Spleen (tissue), 11 donors: Measurements from ENCODE around the gene PIGC. TPM values are rescaled to one million over a fixed set of nuclear protein-coding genes. Genes with fewer than 3 reads are reported as not detected.

ENCODE experiments used
- DNase-seq: peaks from one replicate; pipeline ENCODE4 v3.0.0-alpha.2; 2020
- H3K27ac ChIP-seq, 8 donors: fragments of 200-600 bp; sonication (generic) in 7 of 8; 1 replicate in 4 of 8; 2 replicates in 4 of 8; pipeline versions ENCODE4 v1.5.0 to v1.8.0; 2016 to 2021; ENCODE audit warnings: inconsistent platforms in 4 of 8, mild to moderate bottlenecking in 4 of 8, moderate library complexity in 1 of 8
- H3K27me3 ChIP-seq, 7 donors: fragments of 200-600 bp; sonication (generic) in 6 of 7; replicated peaks in 1 of 7; 1 replicate in 4 of 7; 2 replicates in 3 of 7; pipeline versions ENCODE4 v1.5.0 to v1.8.0; 2016 to 2021; ENCODE audit warnings: inconsistent platforms in 3 of 7, mild to moderate bottlenecking in 1 of 7
- H3K36me3 ChIP-seq, 6 donors: fragments of 200-600 bp; sonication (generic) in 5 of 6; 1 replicate in 4 of 6; 2 replicates in 2 of 6; pipeline versions ENCODE4 v1.5.0 to v1.8.0; 2016 to 2021; ENCODE audit warnings: inconsistent platforms in 2 of 6
- H3K4me1 ChIP-seq, 6 donors: fragments of 200-600 bp; sonication (generic) in 5 of 6; 1 replicate in 3 of 6; 2 replicates in 3 of 6; pipeline versions ENCODE4 v1.5.0 to v1.8.0; 2016 to 2021; ENCODE audit warnings: inconsistent platforms in 3 of 6
- H3K4me3 ChIP-seq, 8 donors: fragments of 200-600 bp; sonication (generic) in 7 of 8; 1 replicate in 4 of 8; 2 replicates in 4 of 8; pipeline versions ENCODE4 v1.5.0 to v1.8.0; 2016 to 2021; ENCODE audit warnings: inconsistent platforms in 4 of 8, mild to moderate bottlenecking in 4 of 8, moderate library complexity in 2 of 8
- H3K9me3 ChIP-seq, 8 donors: fragments of 200-600 bp; sonication (generic) in 7 of 8; 1 replicate in 4 of 8; 2 replicates in 4 of 8; pipeline versions ENCODE4 v1.5.0 to v1.8.0; 2016 to 2021; ENCODE audit warnings: inconsistent platforms in 4 of 8
- POLR2A ChIP-seq, 3 donors: fragments of 450-650 bp; IDR thresholded peaks; one replicate each; pipeline ENCODE4 v1.5.1; 2017; ENCODE audit warnings: antibody characterized with exemption in 3 of 3, mild to moderate bottlenecking in 1 of 3
- POLR2AphosphoS5 ChIP-seq, 3 donors: sonication (generic); formaldehyde crosslinking; IDR thresholded peaks; one replicate each; pipeline ENCODE4 v1.5.1; 2017; ENCODE audit warnings: antibody characterized with exemption in 3 of 3
- WGBS, 5 donors: extraction: QIAGEN DNeasy Blood & Tissue Kit in 3 of 5; methylation state at CpG; one replicate each; pipeline versions ENCODE4 v1.1.5 to v1.1.7; 2013 to 2018; 5-methylcytosine and 5-hydroxymethylcytosine counted together
- intact Hi-C: fragments of 100-400 bp; cut with DNase I; formaldehyde crosslinking; loops from one replicate; pipeline ENCODE4 v1.15.0; 2023; ENCODE audit warnings: low total_unique reads
- polyA plus RNA-seq, 3 donors: library from polyadenylated mRNA; stranded (reverse); fragments of 200-250 nt; gene quantifications; one replicate each; pipeline ENCODE4 v1.2.1, GENCODE V29; 2013
- total RNA-seq, 7 donors: library from RNA; depleted of rRNA in 3 of 7; stranded (reverse); fragments of >200 nt in 3 of 7; fragmentation: NEBNext Ultra II Directional in 4 of 7; extraction: Animal tissue kit (Norgen Biotek cat#: 25700) in 4 of 7; gene quantifications; one replicate each; pipeline versions ENCODE4 v1.1.0 to v1.2.1, GENCODE V29; 2016 to 2021
- TF ChIP-seq, protein P1 (sequence below), 11 experiments: fragments of 200-600 bp in 7 of 11; fragments of 450-650 bp in 4 of 11; sonication (generic) in 4 of 11; IDR thresholded peaks in 8 of 11; conservative IDR thresholded peaks in 3 of 11; 1 replicate in 7 of 11; 2 replicates in 4 of 11; pipeline versions ENCODE4 v1.4.0 to v1.8.0; 2016 to 2021; ENCODE audit warnings: antibody characterized with exemption in 11 of 11, inconsistent platforms in 4 of 11, mild to moderate bottlenecking in 1 of 11
- donor health status: healthy with polysubstance abuse.
- donor health status: DM: no; HTN: no; CAD: no; lungs with moderate emphysema.
- donor health status: DM: no; HTN: no; CAD: no.
- donor health status: Bipolar disorder and iron deficiency.
- donor health status: healthy.
- donor health status: DM: no; HTN: no; CAD: no.
- donor health status: DM: yes; HTN: yes; CAD: no.

The PIGC gene
- total and polyA plus RNA-seq, 10 donors: 20.1 to 28.0 (median 23.9) TPM

DNA sequence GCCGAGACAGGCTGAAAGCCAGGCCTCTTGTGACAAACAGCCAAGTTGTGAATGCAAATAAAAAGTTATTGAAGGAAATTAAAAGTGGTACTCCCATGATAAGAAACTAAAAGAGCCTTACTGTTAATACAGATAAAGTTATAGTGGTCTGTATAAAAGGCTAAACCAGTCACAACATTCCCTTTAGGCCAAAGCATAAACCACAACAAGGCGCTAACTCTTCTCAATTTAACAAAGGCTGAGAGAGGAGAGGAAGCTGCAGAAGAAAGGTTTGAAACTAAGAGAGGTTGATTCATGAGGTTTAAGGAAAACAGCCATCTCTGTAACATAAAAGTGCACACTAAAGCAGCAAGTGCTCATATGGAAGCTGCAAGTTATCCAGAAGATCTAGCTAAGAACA, 12.7 kb downstream of the PIGC start:
- Histone ChIP-seq H3K4me3 (no peak overlapping the region), H3K27me3 (no peaks in the 10 kb centered on the region), H3K36me3 (peaks cover 0 to 9% (median 0%) of the 10 kb centered on the region in 6 donors), H3K27ac (peak overlapping the region in 1 of 8 donors; percentile 2), H3K9me3 (peaks cover 0 to 4% (median 0%) of the 10 kb centered on the region in 8 donors), H3K4me1 (peaks cover 0 to 34% (median 10%) of the 10 kb centered on the region in 6 donors)
- TF ChIP-seq, protein P1, sequence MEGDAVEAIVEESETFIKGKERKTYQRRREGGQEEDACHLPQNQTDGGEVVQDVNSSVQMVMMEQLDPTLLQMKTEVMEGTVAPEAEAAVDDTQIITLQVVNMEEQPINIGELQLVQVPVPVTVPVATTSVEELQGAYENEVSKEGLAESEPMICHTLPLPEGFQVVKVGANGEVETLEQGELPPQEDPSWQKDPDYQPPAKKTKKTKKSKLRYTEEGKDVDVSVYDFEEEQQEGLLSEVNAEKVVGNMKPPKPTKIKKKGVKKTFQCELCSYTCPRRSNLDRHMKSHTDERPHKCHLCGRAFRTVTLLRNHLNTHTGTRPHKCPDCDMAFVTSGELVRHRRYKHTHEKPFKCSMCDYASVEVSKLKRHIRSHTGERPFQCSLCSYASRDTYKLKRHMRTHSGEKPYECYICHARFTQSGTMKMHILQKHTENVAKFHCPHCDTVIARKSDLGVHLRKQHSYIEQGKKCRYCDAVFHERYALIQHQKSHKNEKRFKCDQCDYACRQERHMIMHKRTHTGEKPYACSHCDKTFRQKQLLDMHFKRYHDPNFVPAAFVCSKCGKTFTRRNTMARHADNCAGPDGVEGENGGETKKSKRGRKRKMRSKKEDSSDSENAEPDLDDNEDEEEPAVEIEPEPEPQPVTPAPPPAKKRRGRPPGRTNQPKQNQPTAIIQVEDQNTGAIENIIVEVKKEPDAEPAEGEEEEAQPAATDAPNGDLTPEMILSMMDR (IDR thresholded peaks at IDR 0.05 in 8 of 11, conservative IDR thresholded peaks at IDR 0.05 in 3 of 11): no peak
- TF ChIP-seq POLR2A (IDR thresholded peaks at IDR 0.05): no peak
- TF ChIP-seq POLR2AphosphoS5 (IDR thresholded peaks at IDR 0.05): no peak
- DNase-seq: no peak
- 73 to 79% (median 76%) methylated on average over 2 of the region's 2 CpGs for WGBS, 5 donors
- intact Hi-C loops: no loop called here

DNA sequence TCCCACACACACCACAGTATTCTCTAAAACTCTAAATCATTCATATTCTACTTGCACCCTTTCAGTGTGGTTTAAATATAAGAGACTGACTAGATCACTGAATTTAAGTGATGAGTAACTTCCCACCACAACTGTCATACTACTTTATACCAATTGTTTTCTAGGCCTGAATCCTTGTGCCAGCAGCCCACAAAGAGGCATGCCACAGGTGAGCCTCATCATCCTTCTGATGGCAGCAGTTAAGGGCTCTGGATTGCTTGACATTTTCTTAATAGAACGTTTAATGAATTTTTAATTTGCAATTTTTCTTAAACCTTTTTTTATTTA, 13.8 kb downstream of the PIGC start:
- 74 to 92% (median 90%) methylated on average over 1 of the region's 1 CpG for WGBS, 5 donors
- DNase-seq: no peak
- intact Hi-C loops: no loop called here
- H3K9me3 ChIP-seq: no peaks in the 10 kb centered on the region
- H3K4me1 ChIP-seq: peaks cover 0 to 34% (median 10%) of the 10 kb centered on the region in 6 donors
- TF ChIP-seq, protein P1 (IDR thresholded peaks at IDR 0.05 in 8 of 11, conservative IDR thresholded peaks at IDR 0.05 in 3 of 11): no peak
- TF ChIP-seq POLR2AphosphoS5 (IDR thresholded peaks at IDR 0.05) (no peak), POLR2A (IDR thresholded peaks at IDR 0.05) (no peak)
- no peak overlapping the region for H3K4me3 ChIP-seq
- no peak overlapping the region for H3K27ac ChIP-seq
- H3K27me3 ChIP-seq: no peaks in the 10 kb centered on the region
- H3K36me3 ChIP-seq: peaks cover 0 to 9% (median 0%) of the 10 kb centered on the region in 6 donors

DNA sequence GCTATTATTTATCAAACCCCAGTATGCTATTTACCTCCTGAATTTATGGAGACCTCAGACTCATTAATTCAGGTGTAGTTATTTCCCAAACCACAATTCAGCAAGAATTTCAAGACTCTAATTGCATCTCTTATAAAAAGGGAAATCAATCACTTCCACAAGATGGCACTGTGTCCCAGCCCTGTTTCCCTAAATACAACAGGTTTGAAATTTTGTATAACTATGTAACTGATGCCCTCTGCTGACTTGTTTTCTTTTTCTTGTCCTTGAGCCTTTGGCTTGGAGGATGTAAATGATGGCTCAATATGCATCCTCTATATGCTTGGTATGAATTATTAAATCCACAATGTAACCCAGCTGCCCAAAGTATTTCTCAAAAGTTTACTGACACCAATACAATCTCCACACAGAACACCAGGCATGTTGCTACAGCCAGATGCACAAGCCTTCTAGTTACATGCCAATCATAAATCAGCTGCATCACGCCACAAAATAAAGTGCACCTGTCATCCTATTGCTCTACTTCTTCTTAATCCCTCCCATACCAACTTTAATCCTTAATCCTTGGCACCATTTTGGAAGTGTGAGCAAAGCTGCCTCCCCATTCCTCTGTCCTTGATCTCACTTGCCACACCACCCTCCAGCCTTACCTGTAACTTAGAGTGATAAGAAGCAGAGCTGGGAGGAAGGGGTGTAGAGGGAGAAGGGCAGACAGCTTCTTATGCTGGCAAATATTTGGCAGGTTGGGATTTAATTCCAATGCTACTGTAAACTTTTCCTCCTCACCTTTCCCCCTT, 14.3 kb downstream of the PIGC start:
- H3K27ac ChIP-seq: no peak overlapping the region
- no peaks in the 10 kb centered on the region for H3K27me3 ChIP-seq
- no peak for DNase-seq
- TF ChIP-seq, protein P1 (IDR thresholded peaks at IDR 0.05 in 8 of 11, conservative IDR thresholded peaks at IDR 0.05 in 3 of 11): peak in 9 of 11 experiments; percentile 35 to 73 (median 61)
- TF ChIP-seq POLR2A (IDR thresholded peaks at IDR 0.05): no peak
- no peak overlapping the region for H3K4me3 ChIP-seq
- peaks cover 0 to 9% (median 0%) of the 10 kb centered on the region in 6 donors for H3K36me3 ChIP-seq
- WGBS, 5 donors: 87 to 100% (median 92%) methylated on average over 1 of the region's 1 CpG
- H3K4me1 ChIP-seq: peaks cover 0 to 34% (median 10%) of the 10 kb centered on the region in 6 donors
- H3K9me3 ChIP-seq: no peaks in the 10 kb centered on the region
- intact Hi-C loops: no loop called here

DNA sequence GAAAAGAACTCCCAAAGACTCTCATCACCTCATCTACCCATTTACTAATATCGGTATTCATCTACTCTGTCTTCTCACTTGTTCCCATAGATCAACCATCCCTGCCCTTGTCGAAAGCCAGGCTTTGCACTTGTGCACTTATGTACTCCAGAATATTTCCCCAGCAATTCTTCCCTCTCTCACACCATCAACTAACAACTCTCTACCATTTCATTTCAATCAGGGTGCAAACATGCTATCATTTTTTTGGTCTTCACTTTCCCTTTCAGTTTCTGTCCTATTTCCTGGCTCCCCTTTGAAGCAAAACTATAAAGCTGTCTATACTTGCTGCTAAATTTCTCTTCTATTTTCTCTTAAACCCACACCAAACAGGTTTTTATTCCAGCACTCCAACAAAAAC, 16.7 kb downstream of the PIGC start:
- intact Hi-C loops: no loop called here
- TF ChIP-seq POLR2A (IDR thresholded peaks at IDR 0.05): no peak
- TF ChIP-seq, protein P1 (IDR thresholded peaks at IDR 0.05 in 8 of 11, conservative IDR thresholded peaks at IDR 0.05 in 3 of 11): no peak
- no peak for TF ChIP-seq POLR2AphosphoS5 (IDR thresholded peaks at IDR 0.05)
- H3K27ac ChIP-seq: peak overlapping the region in 4 of 8 donors; percentile 20 to 40 (median 23)
- H3K27me3 ChIP-seq: no peaks in the 10 kb centered on the region
- H3K9me3 ChIP-seq: no peaks in the 10 kb centered on the region
- H3K4me3 ChIP-seq: no peak overlapping the region
- H3K4me1 ChIP-seq: peaks cover 0 to 34% (median 10%) of the 10 kb centered on the region in 6 donors
- 88 to 95% (median 94%) methylated on average over 2 of the region's 2 CpGs for WGBS, 5 donors
- no peak for DNase-seq
- H3K36me3 ChIP-seq: peaks cover 0 to 9% (median 0%) of the 10 kb centered on the region in 6 donors
